HG03097 (cell line): ENCODE measurements around the gene MBD5.

Experiments
- ATAC-seq: cut with Tn5 transposase; IDR thresholded peaks from one replicate; pipeline ENCODE4 v1.9.1; 2021; ENCODE audit not compliant: unreplicated experiment, low FRiP score

Gene MBD5

GRCh38 chr2:148202237-148202636 is 181.3 kb downstream of the MBD5 start:
- ATAC-seq, result no peak

GRCh38 chr2:148207111-148207510 is 186.2 kb downstream of the MBD5 start:
- ATAC-seq, result no peak

DNA sequence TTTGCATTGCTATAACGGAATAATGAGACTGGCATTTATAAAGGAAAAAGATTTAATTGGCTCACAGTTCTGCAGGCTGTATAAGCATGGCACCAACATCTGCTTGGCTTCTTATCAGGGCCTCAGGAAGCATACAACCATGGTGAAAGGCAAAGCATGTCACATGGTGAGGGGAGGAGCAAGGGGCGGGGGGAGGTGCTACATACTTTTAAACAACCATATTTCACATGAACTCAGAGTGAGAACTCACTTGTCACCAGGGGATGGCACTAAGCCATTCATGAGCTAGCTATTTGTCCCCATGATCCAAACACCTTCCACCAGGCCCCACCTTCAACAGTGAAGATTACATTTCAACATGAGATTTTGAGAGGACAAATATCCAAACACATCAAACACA is 188.7 kb downstream of the MBD5 start:
- no peak for ATAC-seq

- no peak for ATAC-seq
Observed at GRCh38 chr2:148218326-148219075, 197.6 kb downstream of the MBD5 start.

GRCh38 chr2:148221166-148221565 is 200.3 kb downstream of the MBD5 start:
- no peak for ATAC-seq

DNA sequence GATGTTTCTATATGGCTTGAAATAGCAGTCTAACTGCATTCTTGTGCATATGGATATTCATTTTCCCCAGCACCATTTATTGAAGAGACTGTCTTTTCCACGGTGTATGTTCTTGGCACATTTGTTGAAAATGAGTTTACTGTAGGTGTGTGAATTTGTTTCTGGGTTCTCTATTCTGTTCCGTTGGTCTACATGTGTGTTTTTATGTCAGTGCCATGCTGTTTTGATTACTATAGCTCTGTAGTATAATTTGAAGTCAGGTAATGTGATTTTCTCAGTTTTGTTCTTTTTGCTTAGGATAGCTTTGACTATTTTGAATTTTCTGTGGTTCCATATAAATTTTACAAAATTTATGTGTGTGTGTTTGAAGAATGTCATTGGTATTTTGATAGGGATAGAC is 201.0 kb downstream of the MBD5 start:
- ATAC-seq, result no peak

DNA sequence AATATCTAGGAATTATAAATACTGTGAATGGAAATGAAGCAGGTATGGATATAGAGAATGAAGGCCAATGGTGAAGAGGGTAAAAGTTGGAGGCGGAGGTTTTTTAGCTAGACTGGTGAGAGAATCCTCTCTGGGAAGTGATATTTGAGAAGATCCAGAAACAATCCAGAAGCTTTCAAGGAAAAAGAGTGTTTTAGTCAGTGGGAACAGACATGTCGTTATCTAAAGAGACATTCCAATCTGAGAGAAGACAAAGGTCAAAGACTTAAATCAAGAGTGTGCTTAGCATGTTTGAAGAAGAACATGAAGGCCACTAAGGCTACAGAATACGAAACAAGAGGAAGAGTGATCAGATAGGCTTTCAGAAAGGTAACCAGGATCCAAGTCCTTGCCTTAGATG is 211.0 kb downstream of the MBD5 start:
- no peak for ATAC-seq

- ATAC-seq, result no peak
Observed at GRCh38 chr2:148234143-148234542, 213.3 kb downstream of the MBD5 start.

DNA sequence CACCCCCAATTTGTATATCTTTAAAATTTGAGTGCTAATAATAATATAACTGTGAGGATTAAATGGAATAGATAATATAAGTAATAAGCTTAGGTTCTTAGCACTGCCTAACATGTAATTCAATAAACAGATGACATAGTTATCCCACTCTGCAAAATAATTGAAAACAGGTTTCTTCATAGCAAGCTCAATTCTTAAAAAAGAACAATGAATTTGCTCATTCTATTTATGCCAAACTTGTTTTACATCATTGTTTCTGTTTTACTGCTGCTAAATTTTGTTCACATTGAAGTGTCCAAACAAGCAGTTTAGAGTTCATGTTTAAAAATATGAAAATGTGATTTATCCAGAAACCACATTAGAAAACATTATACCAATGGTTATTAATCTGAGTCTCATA is 217.0 kb downstream of the MBD5 start:
- ATAC-seq, result no peak

DNA sequence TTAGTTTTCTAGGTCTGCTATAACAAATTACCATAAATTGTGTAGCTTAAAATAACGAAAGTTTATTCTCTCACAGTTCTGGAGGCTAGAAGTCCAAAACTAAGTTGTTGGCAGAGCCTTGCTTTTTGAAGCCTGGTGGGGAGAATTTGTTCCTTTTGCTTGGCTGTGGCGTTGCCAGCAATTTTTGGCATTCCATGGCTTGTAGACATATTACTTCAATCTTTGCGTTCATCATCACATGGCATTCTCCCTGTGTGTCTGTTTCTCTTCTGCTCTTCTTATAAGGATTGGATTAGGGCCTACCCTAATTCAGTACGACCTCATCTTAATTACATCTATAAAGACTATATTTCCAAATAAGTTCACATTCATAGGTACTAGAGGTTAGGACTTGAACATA is 217.7 kb downstream of the MBD5 start:
- ATAC-seq, result no peak

- ATAC-seq, result no peak
Observed at GRCh38 chr2:148240838-148241237, 219.9 kb downstream of the MBD5 start.

GRCh38 chr2:148244593-148245292 is 223.9 kb downstream of the MBD5 start:
- no peak for ATAC-seq

GRCh38 chr2:148251993-148252392 is 231.1 kb downstream of the MBD5 start:
- ATAC-seq, result no peak

- ATAC-seq, result no peak
Observed at GRCh38 chr2:148252646-148253045, 231.8 kb downstream of the MBD5 start.

DNA sequence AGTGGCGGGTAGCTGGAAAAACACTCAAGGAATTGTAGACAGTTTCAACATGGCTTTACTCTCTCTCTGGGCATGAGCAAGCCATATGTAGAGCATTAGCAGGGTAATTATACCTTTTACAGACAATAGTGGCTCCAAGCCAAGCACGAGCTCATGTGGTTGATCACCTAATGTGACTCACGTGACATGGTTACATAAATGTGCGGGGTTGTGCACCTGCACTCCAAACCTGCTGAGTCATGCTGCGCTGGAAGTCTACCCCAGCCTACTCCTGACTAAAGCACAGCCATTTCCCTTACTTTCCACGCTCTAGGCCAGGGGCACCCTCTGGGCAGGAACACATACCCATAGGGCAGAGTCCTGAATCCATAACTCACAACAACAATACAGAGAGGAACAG is 232.8 kb downstream of the MBD5 start:
- ATAC-seq, result no peak

GRCh38 chr2:148255929-148256328 is 235.0 kb downstream of the MBD5 start:
- ATAC-seq, result no peak

DNA sequence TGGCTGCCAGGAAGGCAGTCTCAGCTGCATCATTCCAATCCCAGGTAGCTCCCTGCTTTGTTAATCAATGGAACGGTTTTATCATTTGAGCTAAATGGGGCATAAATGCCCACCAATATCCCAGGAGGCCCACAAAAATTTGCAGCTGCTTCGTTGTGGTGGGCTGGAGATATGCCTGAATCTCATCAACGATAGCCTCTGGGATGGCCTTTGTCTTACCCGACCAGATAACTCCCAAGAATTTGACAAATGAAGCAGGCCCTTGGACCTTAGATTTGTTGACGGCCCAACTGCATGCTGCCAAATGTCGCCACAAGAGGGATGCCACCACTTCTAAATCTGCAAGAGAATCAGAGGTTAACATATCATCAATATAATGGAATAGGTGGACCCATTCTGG is 236.4 kb downstream of the MBD5 start:
- ATAC-seq, result no peak

GRCh38 chr2:148258124-148258523 is 237.2 kb downstream of the MBD5 start:
- no peak for ATAC-seq

- ATAC-seq, result no peak
Observed at GRCh38 chr2:148259674-148260073, 238.8 kb downstream of the MBD5 start.

DNA sequence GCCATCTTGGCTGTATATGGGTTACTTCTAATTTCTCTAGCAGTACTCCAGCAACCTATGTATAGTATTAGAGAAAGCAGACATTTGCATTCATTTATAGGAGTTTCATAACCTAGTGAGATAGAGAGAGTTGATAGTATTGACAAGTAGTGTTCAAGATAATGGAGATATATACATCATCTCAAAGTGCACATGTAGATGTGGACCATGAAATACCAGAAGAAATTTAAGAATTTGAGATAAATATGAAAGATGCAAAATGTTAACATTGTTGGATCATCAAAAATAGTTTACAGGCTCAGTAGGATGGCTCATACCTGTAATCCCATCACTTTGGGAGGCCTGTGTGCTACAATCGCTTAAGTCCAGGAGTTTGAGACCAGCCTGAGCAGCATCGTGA is 243.0 kb downstream of the MBD5 start:
- ATAC-seq, result no peak

DNA sequence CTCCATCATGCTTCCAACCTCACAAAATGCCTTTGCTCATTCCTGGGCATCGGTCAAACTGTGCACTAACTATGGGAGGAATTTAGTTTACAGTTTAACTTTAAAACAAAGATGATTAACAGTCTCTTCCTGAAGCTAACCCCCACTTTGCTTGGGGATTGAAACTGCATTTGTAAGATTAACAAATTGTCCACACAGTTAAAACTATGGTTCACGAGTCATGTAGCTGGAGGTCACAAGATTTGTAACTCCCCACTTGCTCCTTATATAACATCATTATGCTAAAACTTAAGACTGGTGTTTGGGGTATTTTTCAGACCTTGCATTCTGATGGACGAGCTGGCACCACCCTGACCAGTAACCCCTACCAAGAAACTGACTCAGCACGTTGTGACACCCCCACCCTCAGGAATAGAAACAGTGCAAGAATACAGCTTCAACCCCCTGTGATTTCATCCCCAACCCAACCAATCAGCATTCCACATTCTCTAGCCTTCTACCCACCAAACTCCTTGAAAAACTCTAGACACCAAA is 252.3 kb downstream of the MBD5 start:
- ATAC-seq, result no peak

- ATAC-seq, result no peak
Observed at GRCh38 chr2:148279216-148279615, 258.3 kb downstream of the MBD5 start.
